ENCODE results near the gene LOXL1. TPM values are rescaled to one million over a fixed set of nuclear protein-coding genes. Genes with fewer than 3 reads are reported as not detected.

Gene LOXL1
- total RNA-seq, 1 donor from 2014 or later, result 280 TPM

DNA sequence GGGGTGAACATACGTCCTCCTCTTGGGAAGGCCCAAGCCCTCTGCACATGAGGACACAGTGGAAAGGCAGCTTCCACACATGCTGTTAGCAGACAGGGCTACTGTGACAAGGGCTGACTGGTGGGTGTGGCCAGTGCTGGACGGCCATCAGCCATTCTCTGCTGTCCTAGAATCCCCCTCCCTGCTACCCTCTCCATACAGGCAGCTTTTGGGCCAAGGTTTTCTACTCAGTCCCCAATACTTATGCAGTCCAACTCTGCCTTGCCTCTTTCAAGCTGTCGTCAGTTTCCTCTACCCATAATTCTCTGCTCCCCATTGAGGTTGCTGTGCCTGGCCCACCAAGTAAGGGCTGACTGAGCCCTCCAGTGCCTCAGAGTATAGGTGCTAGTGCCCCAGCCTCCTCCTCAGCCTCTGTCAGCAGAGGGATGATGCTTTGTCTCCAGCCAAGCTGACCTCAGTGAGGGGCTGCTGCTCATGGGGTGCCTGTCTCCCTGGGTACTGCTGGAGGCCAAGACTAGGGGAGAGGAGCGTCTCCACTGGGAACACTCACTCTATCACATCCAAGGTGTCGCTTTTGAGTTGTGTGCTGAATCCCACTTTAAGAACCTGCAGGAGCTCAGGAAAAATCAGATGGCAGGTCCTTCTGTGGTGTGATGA, 2.8 kb downstream of the LOXL1 start:
- FAIRE-seq (no peak), DNase-seq (ENCODE audit: low read depth) (no peak)
- Mint-ChIP-seq H3K27me3 (ENCODE audit: low read depth, unreplicated experiment) (no peaks in the 10 kb centered on the region), H3K9me3 (ENCODE audit: unreplicated experiment) (no peaks in the 10 kb centered on the region), H3K4me3 (ENCODE audit: unreplicated experiment) (peak overlapping the region; percentile 93), H3K36me3 (ENCODE audit: low read depth, unreplicated experiment) (peaks cover 19% of the 10 kb centered on the region), H3K27ac (ENCODE audit: unreplicated experiment) (peak overlapping the region; percentile 92), H3K4me1 (ENCODE audit: low read depth, unreplicated experiment) (peaks cover 55% of the 10 kb centered on the region)
- H3K36me3 ChIP-seq (ENCODE audit: insufficient read depth, low read length), result peaks cover 2% of the 10 kb centered on the region
- no peaks in the 10 kb centered on the region for H3K27me3 ChIP-seq (ENCODE audit: insufficient read depth, low read length)
- no peak for TF ChIP-seq EZH2 (IDR thresholded peaks at IDR 0.05; ENCODE audit: insufficient read depth, low read length)
- TF ChIP-seq, protein P1, sequence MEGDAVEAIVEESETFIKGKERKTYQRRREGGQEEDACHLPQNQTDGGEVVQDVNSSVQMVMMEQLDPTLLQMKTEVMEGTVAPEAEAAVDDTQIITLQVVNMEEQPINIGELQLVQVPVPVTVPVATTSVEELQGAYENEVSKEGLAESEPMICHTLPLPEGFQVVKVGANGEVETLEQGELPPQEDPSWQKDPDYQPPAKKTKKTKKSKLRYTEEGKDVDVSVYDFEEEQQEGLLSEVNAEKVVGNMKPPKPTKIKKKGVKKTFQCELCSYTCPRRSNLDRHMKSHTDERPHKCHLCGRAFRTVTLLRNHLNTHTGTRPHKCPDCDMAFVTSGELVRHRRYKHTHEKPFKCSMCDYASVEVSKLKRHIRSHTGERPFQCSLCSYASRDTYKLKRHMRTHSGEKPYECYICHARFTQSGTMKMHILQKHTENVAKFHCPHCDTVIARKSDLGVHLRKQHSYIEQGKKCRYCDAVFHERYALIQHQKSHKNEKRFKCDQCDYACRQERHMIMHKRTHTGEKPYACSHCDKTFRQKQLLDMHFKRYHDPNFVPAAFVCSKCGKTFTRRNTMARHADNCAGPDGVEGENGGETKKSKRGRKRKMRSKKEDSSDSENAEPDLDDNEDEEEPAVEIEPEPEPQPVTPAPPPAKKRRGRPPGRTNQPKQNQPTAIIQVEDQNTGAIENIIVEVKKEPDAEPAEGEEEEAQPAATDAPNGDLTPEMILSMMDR (IDR thresholded peaks at IDR 0.05; ENCODE audit: insufficient read depth, low read depth, low read length), result no peak
- H2AFZ ChIP-seq (ENCODE audit: low read depth, low read length), result no peak overlapping the region
- peaks cover 74% of the 10 kb centered on the region for H3K4me1 ChIP-seq (ENCODE audit: insufficient read depth, low read length)
- no peaks in the 10 kb centered on the region for H3K9me3 ChIP-seq (ENCODE audit: insufficient read depth, low read depth, low read length)
- H3K4me3 ChIP-seq (ENCODE audit: insufficient read depth, low read depth, low read length), result peak overlapping the region; percentile 80
- H4K20me1 ChIP-seq (ENCODE audit: insufficient read depth, low read length), result peaks cover 51% of the 10 kb centered on the region
- peaks cover 93% of the 10 kb centered on the region for H3K79me2 ChIP-seq (ENCODE audit: insufficient read depth, low read length)
- peak overlapping the region; percentile 87 for H3K9ac ChIP-seq (ENCODE audit: low read length)
- H3K27ac ChIP-seq (ENCODE audit: low read depth, low read length), result peak overlapping the region; percentile 94
- peak overlapping the region; percentile 94 for H3K4me2 ChIP-seq (ENCODE audit: low read length)

GRCh38 chr15:73930371-73930770, 4.1 kb downstream of the LOXL1 start:
- H3K4me2 ChIP-seq (ENCODE audit: low read length), result peak overlapping the region; percentile 94

More at GRCh38 chr15:73930371-73930770, 4.1 kb downstream of the LOXL1 start:
- peak overlapping the region; percentile 94 for H3K27ac ChIP-seq (ENCODE audit: low read depth, low read length)
- no peaks in the 10 kb centered on the region for H3K27me3 ChIP-seq (ENCODE audit: insufficient read depth, low read length)
- no peak overlapping the region for H2AFZ ChIP-seq (ENCODE audit: low read depth, low read length)
- Mint-ChIP-seq H3K4me3 (ENCODE audit: unreplicated experiment) (peak overlapping the region; percentile 93), H3K27me3 (ENCODE audit: low read depth, unreplicated experiment) (no peaks in the 10 kb centered on the region), H3K27ac (ENCODE audit: unreplicated experiment) (peak overlapping the region; percentile 92), H3K4me1 (ENCODE audit: low read depth, unreplicated experiment) (peaks cover 58% of the 10 kb centered on the region), H3K9me3 (ENCODE audit: unreplicated experiment) (no peaks in the 10 kb centered on the region), H3K36me3 (ENCODE audit: low read depth, unreplicated experiment) (peaks cover 23% of the 10 kb centered on the region)
- H3K4me1 ChIP-seq (ENCODE audit: insufficient read depth, low read length), result peaks cover 65% of the 10 kb centered on the region
- H3K79me2 ChIP-seq (ENCODE audit: insufficient read depth, low read length), result peaks cover 98% of the 10 kb centered on the region
- peaks cover 4% of the 10 kb centered on the region for H3K36me3 ChIP-seq (ENCODE audit: insufficient read depth, low read length)
- peak overlapping the region; percentile 80 for H3K4me3 ChIP-seq (ENCODE audit: insufficient read depth, low read depth, low read length)
- no peaks in the 10 kb centered on the region for H3K9me3 ChIP-seq (ENCODE audit: insufficient read depth, low read depth, low read length)
- peaks cover 64% of the 10 kb centered on the region for H4K20me1 ChIP-seq (ENCODE audit: insufficient read depth, low read length)
- peak overlapping the region; percentile 87 for H3K9ac ChIP-seq (ENCODE audit: low read length)
- DNase-seq (ENCODE audit: low read depth) (peak; percentile 97), FAIRE-seq (peak; percentile 13)
- no peak for TF ChIP-seq EZH2 (IDR thresholded peaks at IDR 0.05; ENCODE audit: insufficient read depth, low read length)
- TF ChIP-seq, protein P1 (IDR thresholded peaks at IDR 0.05; ENCODE audit: insufficient read depth, low read depth, low read length), result no peak

Measured in astrocyte (in vitro differentiated cells and primary cell).